AG08395 (cell line): ENCODE data around the gene INPP5A.

Experiments
- DNase-seq: peaks from one replicate; pipeline ENCODE4 v3.0.0; 2012; ENCODE audit warnings: mixed read lengths, low spot score

Gene INPP5A

GRCh38 chr10:132722394-132723329 lies 185.1 kb downstream of the INPP5A start:
- DNase-seq = no peak

- no peak for DNase-seq
These were observed 185.9 kb downstream of the INPP5A start for GRCh38 chr10:132723330-132723970.

- DNase-seq = peak; percentile 95
These were observed 186.9 kb downstream of the INPP5A start for GRCh38 chr10:132724446-132724845.

DNA sequence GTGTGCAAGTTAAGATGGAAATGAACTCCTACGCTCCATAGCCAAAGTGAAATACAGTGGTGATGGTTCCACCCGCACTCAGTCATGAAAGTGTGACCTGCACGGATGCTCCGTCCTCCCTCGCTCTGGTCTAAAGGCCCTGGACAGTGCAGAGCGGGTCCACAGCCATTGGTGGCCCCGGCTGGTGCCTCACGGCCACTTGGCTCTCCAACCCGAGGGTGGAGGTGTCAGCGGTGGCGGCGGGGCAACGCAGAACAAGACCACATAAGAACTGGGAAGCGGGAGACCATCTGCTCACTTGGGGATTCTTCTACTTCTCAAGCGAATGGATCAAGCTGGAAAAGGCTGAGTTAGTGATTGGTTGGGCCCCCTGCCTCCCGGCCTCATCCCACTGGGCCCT lies 187.6 kb downstream of the INPP5A start:
- DNase-seq = no peak

DNA sequence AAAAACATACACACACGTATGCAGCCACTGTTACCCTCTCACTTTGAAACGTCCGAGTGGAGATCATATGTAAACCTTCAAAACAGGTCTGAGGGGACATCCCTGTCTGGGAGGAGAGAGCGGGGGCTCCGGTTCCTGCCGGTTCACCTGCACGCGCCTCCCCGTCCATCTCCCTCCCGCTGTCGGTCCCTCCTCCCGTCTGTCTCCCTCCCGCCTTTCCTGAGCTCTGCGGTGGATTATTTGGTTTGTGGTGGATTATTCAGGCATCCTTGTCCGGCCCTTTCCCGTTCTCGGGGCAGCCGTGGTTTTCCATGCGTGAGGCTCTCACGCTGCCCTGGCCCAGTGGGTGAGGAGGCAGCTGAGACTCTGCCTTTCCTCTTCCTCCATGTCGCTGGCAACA lies 188.6 kb downstream of the INPP5A start:
- DNase-seq = no peak

DNA sequence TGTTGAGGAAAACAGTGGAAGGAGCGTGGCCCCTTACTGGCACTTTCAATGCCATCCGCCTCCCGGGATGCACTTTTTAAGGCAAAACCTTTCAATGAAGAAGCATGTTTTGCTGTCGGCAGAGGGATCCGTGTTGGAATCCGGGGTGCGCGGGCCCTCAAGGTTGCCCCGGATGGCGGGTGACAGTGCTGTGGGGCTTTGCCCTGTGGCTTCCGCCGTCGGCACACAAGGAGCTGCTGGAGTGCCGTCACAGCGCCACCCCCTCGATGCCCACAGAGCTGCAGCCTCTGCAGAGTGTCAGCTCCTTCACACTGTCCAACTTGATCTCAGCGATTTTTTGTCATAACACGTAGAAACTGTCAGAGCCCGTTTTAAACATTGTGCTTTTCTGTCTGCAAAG lies 189.4 kb downstream of the INPP5A start:
- DNase-seq = no peak

DNA sequence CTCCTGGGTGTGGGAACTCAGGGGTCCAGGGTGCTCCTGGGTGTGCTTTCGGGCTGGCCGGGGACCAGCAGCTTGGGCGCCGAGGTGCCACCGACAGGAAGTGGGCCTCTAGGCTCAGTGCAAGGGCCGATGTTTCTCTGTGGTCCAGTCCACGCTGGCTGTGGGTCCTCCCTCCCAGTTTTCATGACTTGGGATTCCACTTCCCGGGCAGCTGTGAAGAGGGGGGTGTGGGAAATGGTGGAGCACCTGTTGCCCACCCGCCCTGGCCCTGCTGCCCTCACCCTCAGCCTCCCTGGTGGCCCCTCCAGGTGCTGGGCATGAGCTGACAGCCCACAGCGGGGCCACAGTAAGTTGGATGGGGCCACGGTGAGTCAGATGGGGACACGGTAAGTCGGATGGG lies 189.8 kb downstream of the INPP5A start:
- no peak for DNase-seq

- DNase-seq = no peak
These were observed 190.7 kb downstream of the INPP5A start for GRCh38 chr10:132728321-132728720.

- no peak for DNase-seq
These were observed 191.2 kb downstream of the INPP5A start for GRCh38 chr10:132728741-132729140.

GRCh38 chr10:132729810-132730572 lies 192.4 kb downstream of the INPP5A start:
- no peak for DNase-seq

- DNase-seq = no peak
These were observed 193.0 kb downstream of the INPP5A start for GRCh38 chr10:132730573-132730953.

DNA sequence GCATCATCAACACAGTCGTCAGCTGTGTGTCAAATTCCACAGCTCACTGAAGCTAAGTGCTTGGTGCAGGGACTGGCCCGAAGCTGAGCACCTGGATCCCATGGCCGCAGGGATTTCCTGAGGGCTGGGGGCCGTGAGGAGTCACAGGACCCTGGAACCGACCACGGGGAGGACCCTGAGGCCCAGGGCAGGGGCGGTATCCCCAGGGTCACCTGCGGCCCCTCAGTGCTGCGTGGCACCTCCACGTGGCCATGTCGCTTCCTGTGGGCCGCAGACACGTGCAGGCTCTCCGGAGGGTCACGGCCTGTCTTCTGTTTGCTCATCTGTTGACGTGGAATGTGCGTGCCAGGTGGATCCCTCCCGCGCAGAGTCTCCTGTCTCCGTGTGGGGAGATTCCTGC lies 194.9 kb downstream of the INPP5A start:
- DNase-seq = no peak

DNA sequence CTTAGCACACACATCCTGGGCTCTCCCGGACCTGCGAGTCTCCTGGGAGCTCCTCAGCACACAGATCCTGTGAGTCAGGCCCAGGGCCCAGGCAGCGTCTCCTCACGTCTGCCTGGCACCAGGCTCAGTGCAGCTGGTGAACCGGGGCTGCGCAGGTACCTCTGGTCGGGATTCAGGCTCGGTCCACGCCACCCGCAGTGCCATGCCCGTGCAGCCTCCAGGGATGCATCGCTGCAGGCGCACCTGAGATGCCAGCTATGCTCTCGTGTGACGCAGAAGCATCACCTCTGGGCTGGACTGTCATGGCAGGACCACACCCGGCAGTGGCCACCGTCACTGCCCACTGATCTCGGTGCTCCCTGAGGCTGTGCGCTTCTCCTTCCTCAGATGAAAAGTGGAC lies 196.3 kb downstream of the INPP5A start:
- DNase-seq = no peak

DNA sequence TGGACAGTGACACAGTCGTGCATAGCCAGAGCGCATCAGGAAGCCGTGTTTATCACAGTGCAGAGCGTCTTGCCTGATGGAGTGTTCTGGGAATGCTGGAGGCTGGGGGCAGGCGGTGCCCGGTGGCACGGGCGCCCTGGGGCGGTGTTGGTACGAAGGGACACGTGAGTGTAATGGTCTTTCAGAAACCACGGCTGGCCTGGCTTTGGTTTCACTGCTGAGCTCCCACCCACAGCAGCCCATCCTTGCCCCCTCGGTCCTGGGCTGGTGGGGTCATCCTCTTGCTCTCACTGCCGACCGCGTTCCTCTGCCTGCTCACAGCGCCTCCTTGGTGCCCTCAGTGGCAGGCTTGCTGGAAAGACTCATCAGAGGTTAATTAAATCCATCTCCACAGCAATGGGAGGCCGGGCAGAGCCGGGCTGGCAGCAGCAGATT lies 197.8 kb downstream of the INPP5A start:
- DNase-seq = no peak

GRCh38 chr10:132735923-132736391 lies 198.4 kb downstream of the INPP5A start:
- no peak for DNase-seq

- no peak for DNase-seq
These were observed 199.9 kb downstream of the INPP5A start for GRCh38 chr10:132737390-132738048.

GRCh38 chr10:132738454-132739224 lies 201.1 kb downstream of the INPP5A start:
- no peak for DNase-seq

DNA sequence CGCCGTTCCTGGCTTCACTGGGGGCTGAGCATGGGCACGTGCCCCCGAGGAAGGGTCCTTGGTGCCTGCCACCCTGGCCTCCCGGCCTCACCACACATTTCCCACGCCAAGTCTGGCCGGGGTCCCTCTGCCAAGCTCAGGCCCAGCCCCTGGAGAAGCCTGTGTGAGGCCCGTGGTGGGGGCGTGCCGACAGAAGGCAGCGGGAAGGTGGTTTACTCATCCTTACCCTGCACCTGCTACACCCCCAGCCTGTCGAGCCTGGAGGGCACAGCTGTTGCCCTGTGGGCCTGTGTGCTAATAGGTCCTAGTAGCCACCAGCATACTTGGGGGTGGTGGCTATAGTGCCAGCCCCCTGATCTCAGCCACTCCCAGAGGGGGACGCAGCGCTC lies 201.6 kb downstream of the INPP5A start:
- DNase-seq = no peak

DNA sequence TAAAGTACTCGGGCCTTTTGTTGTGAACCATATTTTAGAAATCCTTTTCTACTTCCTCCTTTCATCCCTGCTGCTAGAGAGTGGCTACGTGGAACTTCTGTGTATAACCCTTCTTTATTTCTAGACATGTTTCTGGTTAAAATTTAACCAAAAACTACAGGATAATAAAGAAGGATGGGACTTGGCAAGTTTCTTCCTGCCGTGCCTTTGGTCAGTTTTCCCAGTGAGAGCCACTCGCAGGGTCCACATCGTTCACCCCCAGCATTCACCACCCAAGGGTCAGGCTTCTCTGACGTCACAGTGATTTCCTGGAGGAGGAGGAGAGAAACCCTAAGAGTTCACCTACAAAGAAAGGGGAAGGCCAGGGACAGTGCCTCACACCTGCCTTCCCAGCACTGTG lies 203.0 kb downstream of the INPP5A start:
- no peak for DNase-seq

DNA sequence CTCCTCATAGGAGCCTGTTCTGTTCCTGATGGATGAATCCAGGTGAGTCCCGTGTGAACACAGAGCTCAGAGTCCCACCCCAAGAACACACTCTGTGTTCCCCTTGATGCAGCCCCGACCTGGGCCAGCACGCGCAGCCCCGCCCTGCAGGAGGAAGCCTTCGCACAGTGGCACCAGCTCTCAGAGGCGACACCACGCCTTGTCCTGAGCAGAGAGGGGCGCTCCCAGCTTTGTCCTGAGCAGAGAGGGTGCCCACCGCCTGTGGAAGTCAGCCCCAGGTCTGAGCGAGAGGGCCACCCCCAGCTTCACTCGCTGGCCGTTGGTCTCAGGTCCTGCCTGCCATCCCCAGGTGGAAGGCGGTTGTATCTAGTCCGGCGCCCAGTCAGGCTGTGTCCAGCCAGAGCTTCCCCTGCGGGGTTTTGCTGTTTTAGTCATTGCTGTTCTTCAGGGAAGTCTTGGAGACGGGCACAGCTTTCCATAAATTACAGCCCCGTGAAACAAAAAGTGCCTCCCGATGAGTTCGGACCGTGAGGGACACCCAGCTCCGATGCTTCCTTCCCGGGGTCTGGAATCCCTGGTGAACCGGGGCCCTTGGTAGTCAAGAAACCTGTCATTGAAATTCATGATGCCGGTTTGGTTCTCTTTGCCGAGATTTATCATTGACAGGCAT lies 204.7 kb downstream of the INPP5A start:
- no peak for DNase-seq

- DNase-seq = no peak
These were observed 205.2 kb downstream of the INPP5A start for GRCh38 chr10:132742837-132743194.
